GM23338 (cell line): ENCODE measurements around the gene PITPNC1.

Experiments used
- CREB1 ChIP-seq: fragments of 250-450 bp; sonication (Bioruptor Pico); IDR thresholded peaks from 2 replicates; pipeline ENCODE4 v1.5.0; 2020; ENCODE audit warnings: low read depth, mild to moderate bottlenecking, moderate library complexity
- CTCF ChIP-seq, 2 experiments: fragments of 200-600 bp in 1 of 2; sonication (generic) in 1 of 2; conservative IDR thresholded peaks; 2 replicates each; pipeline versions ENCODE4 v1.5.1 to v1.6.1; 2016 to 2017; ENCODE audit warnings: antibody characterized with exemption in 2 of 2, low read depth in 2 of 2, mild to moderate bottlenecking in 2 of 2, moderate library complexity in 1 of 2
- ETS1 ChIP-seq: IDR thresholded peaks from 2 replicates; pipeline ENCODE4 v1.6.1; 2016; ENCODE audit warnings: antibody characterized with exemption
- EZH2 ChIP-seq: fragments of 200-600 bp; sonication (generic); IDR thresholded peaks from one replicate; pipeline ENCODE4 v1.8.0; 2017; ENCODE audit warnings: antibody characterized with exemption, mild to moderate bottlenecking, low read depth; ENCODE audit not compliant: unreplicated experiment
- EZH2phosphoT487 ChIP-seq: fragments of 200-600 bp; sonication (generic); IDR thresholded peaks from one replicate; pipeline ENCODE4 v1.8.1; 2018; ENCODE audit warnings: antibody characterized with exemption; ENCODE audit not compliant: unreplicated experiment
- JUNB ChIP-seq: IDR thresholded peaks from one replicate; pipeline ENCODE4 v1.6.1; 2016; ENCODE audit warnings: antibody characterized with exemption; ENCODE audit not compliant: unreplicated experiment
- POLR2AphosphoS5 ChIP-seq: IDR thresholded peaks from 2 replicates; pipeline ENCODE4 v1.6.1; 2016; ENCODE audit warnings: antibody characterized with exemption, low read depth
- REST ChIP-seq: IDR thresholded peaks from one replicate; pipeline ENCODE4 v1.6.1; 2018; ENCODE audit warnings: antibody characterized with exemption; ENCODE audit not compliant: unreplicated experiment
- STAT1 ChIP-seq: IDR thresholded peaks from one replicate; pipeline ENCODE4 v1.6.1; 2016; ENCODE audit warnings: antibody characterized with exemption; ENCODE audit not compliant: unreplicated experiment
- ZNF114 ChIP-seq: fragments of 250-450 bp; sonication (Bioruptor Pico); IDR thresholded peaks from 2 replicates; pipeline ENCODE4 v1.5.0; 2020; ENCODE audit warnings: mild to moderate bottlenecking, moderate library complexity
- ZNF331 ChIP-seq: fragments of 250-450 bp; sonication (Bioruptor Pico); IDR thresholded peaks from 2 replicates; pipeline ENCODE4 v1.5.0; 2020; ENCODE audit warnings: low read depth, mild to moderate bottlenecking, moderate library complexity

GRCh38 chr17:67401106-67401505, 24.0 kb downstream of the PITPNC1 start:
- TF ChIP-seq CTCF (conservative IDR thresholded peaks at IDR 0.05; ENCODE audit: low read depth in 2 of 2) (no peak), REST (no peak), CREB1 (CRISPR knock-in tag) (no peak), EZH2phosphoT487 (no peak), ZNF114 (CRISPR knock-in tag) (no peak), ZNF331 (no peak), EZH2 (no peak), POLR2AphosphoS5 (no peak), JUNB (no peak), ETS1 (no peak), STAT1 (no peak)
